NB4 (cell line): Measurements from ENCODE around the gene RPL37A.
A peak's percentile ranks its signal among the peaks of the same experiment; 100 is the strongest.

Experiments
- DNase-seq: peaks from one replicate; pipeline ENCODE4 v3.0.0; 2010; ENCODE audit warnings: low read depth
- H3K4me3 ChIP-seq: one replicate; pipeline ENCODE4 v1.5.1; 2011; ENCODE audit warnings: mild to moderate bottlenecking, low read depth, low read length, moderate library complexity
- CTCF ChIP-seq: IDR thresholded peaks from one replicate; pipeline ENCODE4 v1.5.1; 2012; ENCODE audit warnings: low read depth, low read length
- MAX ChIP-seq: IDR thresholded peaks from 2 replicates; pipeline ENCODE4 v1.6.1; 2011; ENCODE audit warnings: low read depth, low read length
- MYC ChIP-seq: IDR thresholded peaks from 2 replicates; pipeline ENCODE4 v1.6.1; 2011; ENCODE audit warnings: low read depth, low read length
- POLR2A ChIP-seq: IDR thresholded peaks from 2 replicates; pipeline ENCODE4 v1.6.1; 2011; ENCODE audit warnings: mild to moderate bottlenecking; ENCODE audit not compliant: insufficient read length; ENCODE audit errors: extremely low read depth

RPL37A gene

GRCh38 chr2:216504376-216504762 lies 5.7 kb downstream of the RPL37A start:
- peak; percentile 34 for DNase-seq
- TF ChIP-seq POLR2A = peak; percentile 15
- TF ChIP-seq CTCF = no peak
- TF ChIP-seq MAX = no peak
- H3K4me3 ChIP-seq = no peak overlapping the region

- no peak overlapping the region for H3K4me3 ChIP-seq
- TF ChIP-seq MAX (no peak), MYC (no peak), CTCF (no peak), POLR2A (no peak)
- peak; percentile 45 for DNase-seq
Observed at GRCh38 chr2:216505133-216506106, 6.8 kb downstream of the RPL37A start.

- TF ChIP-seq POLR2A (peak; percentile 38), MAX (no peak)
- DNase-seq = peak; percentile 38
- no peak overlapping the region for H3K4me3 ChIP-seq
Observed at GRCh38 chr2:216507220-216508160, 8.8 kb downstream of the RPL37A start.

- H3K4me3 ChIP-seq = no peak overlapping the region
- TF ChIP-seq MYC = no peak
- no peak for TF ChIP-seq POLR2A
- TF ChIP-seq MAX = no peak
- TF ChIP-seq CTCF = no peak
- DNase-seq = peak; percentile 27
Observed at GRCh38 chr2:216508229-216508628, 9.6 kb downstream of the RPL37A start.

GRCh38 chr2:216516730-216517350 lies 18.2 kb downstream of the RPL37A start:
- TF ChIP-seq POLR2A = no peak
- peak; percentile 60 for TF ChIP-seq CTCF
- DNase-seq = peak; percentile 70
- no peak overlapping the region for H3K4me3 ChIP-seq
